NB4 (cell line): ENCODE measurements around the gene REPS2.

Experiments
- CTCF ChIP-seq: IDR thresholded peaks from one replicate; pipeline ENCODE4 v1.5.1; 2012; ENCODE audit warnings: low read depth, low read length
- MAX ChIP-seq: IDR thresholded peaks from 2 replicates; pipeline ENCODE4 v1.6.1; 2011; ENCODE audit warnings: low read depth, low read length
- MYC ChIP-seq: IDR thresholded peaks from 2 replicates; pipeline ENCODE4 v1.6.1; 2011; ENCODE audit warnings: low read depth, low read length
- POLR2A ChIP-seq: IDR thresholded peaks from 2 replicates; pipeline ENCODE4 v1.6.1; 2011; ENCODE audit warnings: mild to moderate bottlenecking; ENCODE audit not compliant: insufficient read length; ENCODE audit errors: extremely low read depth

- TF ChIP-seq CTCF (no peak), POLR2A (no peak), MYC (no peak), MAX (no peak)
These were observed 128.5 kb downstream of the REPS2 start for GRCh38 chrX:17075004-17075403.
